Stimulated activated naive CD8-positive, alpha-beta T cell treated with anti-CD3 and anti-CD28 coated beads, Interleukin-15, Interleukin-2, amounts not matched to agents 100 ng/mL and 50 ng/mL, for 24 hours (primary cell): ENCODE data around the gene TMEM187.

Experiments
- H3K27ac Mint-ChIP-seq: one replicate; pipeline ENCODE4 v1.8.0; 2021; ENCODE audit warnings: mild to moderate bottlenecking, mixed read lengths
- H3K27me3 Mint-ChIP-seq: one replicate; pipeline ENCODE4 v1.8.0; 2021; ENCODE audit warnings: mixed read lengths
- H3K36me3 Mint-ChIP-seq: one replicate; pipeline ENCODE4 v1.8.0; 2021; ENCODE audit warnings: low read depth, mixed read lengths
- H3K4me1 Mint-ChIP-seq: one replicate; pipeline ENCODE4 v1.8.0; 2021; ENCODE audit warnings: low read depth, mixed read lengths
- H3K4me3 Mint-ChIP-seq: one replicate; pipeline ENCODE4 v1.8.0; 2021; ENCODE audit warnings: mild to moderate bottlenecking, mixed read lengths
- H3K9me3 Mint-ChIP-seq: one replicate; pipeline ENCODE4 v1.8.0; 2021; ENCODE audit warnings: mixed read lengths

The TMEM187 gene

DNA sequence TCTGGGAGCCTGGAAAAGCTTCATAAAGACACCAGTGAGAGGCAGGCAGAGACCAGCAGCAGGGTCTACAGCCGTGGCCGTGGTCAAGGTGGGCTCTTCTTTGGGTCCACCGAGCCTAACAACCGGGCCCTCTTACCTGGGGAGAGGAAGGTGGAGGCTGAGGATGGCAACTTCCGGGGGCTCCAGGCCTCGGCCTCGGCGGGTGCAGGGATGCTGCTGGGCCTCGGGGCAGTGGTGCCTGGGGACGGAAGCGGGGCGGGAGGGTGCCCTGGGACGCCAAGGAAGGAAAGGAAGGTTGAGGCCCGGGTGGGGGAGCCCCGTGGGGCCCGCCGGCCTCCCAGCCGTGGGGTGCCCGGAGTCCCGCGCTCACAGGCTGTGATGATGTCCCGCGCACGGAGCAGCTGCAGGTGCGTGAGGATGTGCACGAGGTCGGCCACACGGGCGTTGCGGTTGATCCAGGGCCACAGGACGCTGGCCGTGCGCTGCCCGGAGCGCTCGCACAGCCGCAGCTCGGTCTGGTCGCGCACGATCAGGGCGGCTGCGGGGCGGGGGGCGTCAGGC is 46.6 kb downstream of the TMEM187 start:
- Mint-ChIP-seq H3K27me3 (no peaks in the 10 kb centered on the region), H3K36me3 (peaks cover 12% of the 10 kb centered on the region), H3K9me3 (no peaks in the 10 kb centered on the region), H3K27ac (peak overlapping the region; percentile 94), H3K4me1 (peaks cover 34% of the 10 kb centered on the region), H3K4me3 (peak overlapping the region; percentile 87)

DNA sequence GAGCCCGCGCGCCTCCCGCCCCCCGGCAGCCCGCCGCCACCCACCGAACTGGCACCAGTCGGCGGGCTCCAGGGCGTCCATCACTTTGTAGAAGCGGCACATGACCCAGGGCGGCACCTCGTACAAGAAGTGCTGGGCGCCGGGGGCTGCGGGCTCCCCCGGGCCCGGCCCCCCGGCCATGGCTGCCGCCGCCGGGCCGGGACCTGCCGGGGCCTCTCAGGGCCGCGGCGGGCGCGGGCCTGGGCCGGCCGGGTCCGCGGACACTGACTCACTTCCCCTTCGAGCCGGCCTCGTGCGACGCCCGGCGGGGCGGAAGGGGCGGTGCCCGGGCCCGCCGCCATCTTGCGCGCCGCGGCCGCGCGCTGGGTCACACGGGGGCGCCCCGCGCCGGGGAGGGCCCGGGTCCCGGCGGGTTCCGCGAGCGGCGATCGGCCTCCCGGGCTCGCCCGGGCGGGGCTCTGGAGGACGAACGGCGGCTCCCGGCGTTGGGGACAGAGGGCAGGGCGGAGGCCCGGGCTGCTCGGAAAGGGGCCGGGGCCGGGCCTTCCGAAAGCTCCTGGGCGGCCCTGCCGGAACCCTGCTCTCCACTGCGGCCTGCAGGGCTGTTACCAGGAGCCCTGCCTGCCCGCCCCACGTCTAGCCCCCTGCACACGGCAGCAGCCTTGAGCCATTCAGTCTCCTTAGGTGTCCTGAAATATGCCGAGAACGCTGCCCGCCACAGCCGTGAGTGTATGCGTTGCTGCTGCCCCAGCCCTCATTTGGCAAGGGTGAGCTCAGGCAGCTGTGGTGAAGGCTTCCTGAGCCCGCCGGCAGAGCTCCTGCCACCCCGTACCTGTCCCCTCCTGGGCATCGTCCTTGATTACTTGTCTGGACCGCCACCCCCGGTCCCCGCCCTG is 47.3 kb downstream of the TMEM187 start, which contains the start of gene IRAK1:
Gene IRAK1 (minus strand): TSS at position 270 of the 896 bp plus-strand sequence. CDS start 90 bp downstream, at position 180.
- H3K9me3 Mint-ChIP-seq, result no peaks in the 10 kb centered on the region
- peak within 1 kb of the TSS; percentile 95 for H3K27ac Mint-ChIP-seq
- peak within 1 kb of the TSS; percentile 92 for H3K4me3 Mint-ChIP-seq
- H3K27me3 Mint-ChIP-seq, result no peaks in the 10 kb centered on the region
- peaks cover 30% of the 10 kb centered on the region for H3K4me1 Mint-ChIP-seq
- peaks cover 12% of the 10 kb centered on the region for H3K36me3 Mint-ChIP-seq

DNA sequence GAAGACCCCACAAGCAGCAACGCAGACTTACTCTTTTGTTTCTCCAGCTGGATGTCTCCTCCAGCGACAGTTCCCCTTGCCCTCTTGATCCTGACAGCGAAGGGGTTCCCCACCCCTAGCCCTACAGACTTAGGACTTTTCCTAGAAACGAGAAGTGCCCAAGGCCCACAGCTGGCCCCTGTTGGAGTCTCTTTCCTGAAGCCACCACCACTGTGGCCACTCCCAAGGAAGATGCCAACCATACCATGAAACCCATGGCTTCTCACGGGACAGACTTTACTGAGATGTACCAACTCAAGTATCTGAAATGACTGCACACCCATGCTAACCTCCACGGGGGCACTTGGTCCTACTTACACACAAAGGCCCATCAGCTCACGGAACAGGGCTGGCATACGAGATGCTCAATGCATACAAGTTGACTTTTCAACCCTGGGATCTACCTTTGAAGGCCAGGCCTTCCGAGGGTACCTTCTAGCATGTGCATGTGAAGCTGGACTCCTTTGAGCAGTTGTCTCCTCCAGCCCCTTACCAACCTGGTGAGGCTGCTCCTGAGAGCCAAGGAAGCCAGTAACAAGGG is 48.1 kb downstream of the TMEM187 start:
- H3K27me3 Mint-ChIP-seq, result no peaks in the 10 kb centered on the region
- no peaks in the 10 kb centered on the region for H3K9me3 Mint-ChIP-seq
- peak overlapping the region; percentile 95 for H3K27ac Mint-ChIP-seq
- H3K4me1 Mint-ChIP-seq, result peaks cover 25% of the 10 kb centered on the region
- H3K4me3 Mint-ChIP-seq, result peak overlapping the region; percentile 92
- H3K36me3 Mint-ChIP-seq, result peaks cover 5% of the 10 kb centered on the region

DNA sequence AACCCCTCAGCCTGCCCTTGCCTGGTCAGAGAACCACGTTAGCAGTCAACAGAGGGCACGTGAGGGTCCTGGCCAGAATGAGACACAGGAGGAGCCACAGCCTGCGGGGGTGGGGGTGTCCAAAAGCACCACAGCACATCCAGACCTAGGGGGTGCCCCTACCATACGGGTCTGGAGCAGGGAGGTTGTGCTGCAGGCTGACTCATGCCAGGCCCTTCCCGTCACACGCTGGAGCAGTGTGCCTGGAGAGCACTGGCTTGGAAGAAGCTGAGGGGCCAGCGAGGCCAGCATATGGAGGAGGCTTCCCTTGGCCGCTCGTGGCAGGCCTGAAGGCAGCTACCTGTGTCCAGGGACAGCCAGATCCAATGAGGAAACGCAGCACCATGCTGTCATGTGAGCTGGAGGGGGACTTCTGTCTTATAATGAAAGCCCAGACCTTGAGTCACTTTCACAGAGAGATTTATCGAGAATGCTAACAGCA is 48.6 kb downstream of the TMEM187 start:
- H3K27me3 Mint-ChIP-seq, result no peaks in the 10 kb centered on the region
- H3K36me3 Mint-ChIP-seq, result no peaks in the 10 kb centered on the region
- peak overlapping the region; percentile 95 for H3K27ac Mint-ChIP-seq
- H3K4me3 Mint-ChIP-seq, result peak overlapping the region; percentile 92
- H3K4me1 Mint-ChIP-seq, result peaks cover 21% of the 10 kb centered on the region
- H3K9me3 Mint-ChIP-seq, result no peaks in the 10 kb centered on the region

DNA sequence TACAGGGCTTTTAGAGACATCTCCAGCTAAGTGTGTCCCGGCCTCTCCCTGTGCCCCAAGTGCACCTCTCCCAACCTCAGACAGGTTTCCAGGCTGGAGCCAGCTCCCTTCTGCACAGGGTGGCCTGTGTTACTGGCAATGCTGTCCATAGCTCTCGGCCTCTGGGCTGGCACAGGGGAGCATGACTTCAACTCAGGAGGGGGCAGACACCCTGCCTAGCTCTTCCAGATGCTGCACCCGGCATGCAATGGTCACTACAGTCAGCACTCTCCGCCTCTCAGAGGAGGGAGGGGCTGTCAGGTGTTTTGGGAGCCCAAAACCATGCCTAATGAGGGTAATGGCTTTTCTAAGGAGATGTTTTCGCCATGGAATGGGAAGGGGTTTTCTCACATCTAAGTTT is 49.6 kb downstream of the TMEM187 start:
- Mint-ChIP-seq H3K4me1 (peaks cover 21% of the 10 kb centered on the region), H3K9me3 (no peaks in the 10 kb centered on the region), H3K27ac (no peak overlapping the region), H3K36me3 (no peaks in the 10 kb centered on the region), H3K27me3 (no peaks in the 10 kb centered on the region), H3K4me3 (no peak overlapping the region)

DNA sequence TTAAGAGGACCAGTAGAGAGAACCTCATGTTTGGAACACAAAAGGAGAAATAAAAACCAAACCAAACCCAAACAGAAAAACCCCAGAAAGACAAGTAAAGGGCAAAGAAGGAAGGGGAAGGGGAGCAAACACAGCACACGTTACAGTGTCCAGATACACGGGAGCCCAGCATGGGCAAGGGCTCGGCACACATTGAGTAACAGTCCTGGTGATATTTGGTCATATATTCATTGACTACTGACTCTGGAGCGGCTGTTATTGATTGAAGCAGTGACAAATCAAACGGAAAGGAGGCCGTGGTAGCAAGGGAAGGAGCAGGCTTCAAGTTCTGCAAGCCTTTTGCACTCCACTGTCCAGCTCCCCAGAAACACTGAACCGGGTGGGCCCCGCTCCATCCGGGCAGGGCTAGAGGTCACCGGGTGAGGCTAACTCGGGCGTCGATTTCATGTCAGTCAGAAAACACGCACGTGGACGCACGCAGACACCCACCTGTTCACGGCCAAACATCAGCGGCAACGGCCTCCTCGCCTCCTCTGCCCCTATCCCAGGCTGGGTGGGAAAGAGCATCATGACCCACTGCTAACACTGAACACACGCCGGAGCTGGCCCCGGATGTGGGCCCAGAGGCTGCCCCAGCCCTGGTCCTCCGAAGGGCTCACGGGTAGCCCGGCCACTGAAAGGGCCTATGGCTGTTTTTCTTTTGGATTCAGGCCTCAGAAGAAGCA is 50.9 kb downstream of the TMEM187 start:
- peaks cover 10% of the 10 kb centered on the region for H3K36me3 Mint-ChIP-seq
- H3K27me3 Mint-ChIP-seq, result no peaks in the 10 kb centered on the region
- no peak overlapping the region for H3K4me3 Mint-ChIP-seq
- no peaks in the 10 kb centered on the region for H3K9me3 Mint-ChIP-seq
- H3K27ac Mint-ChIP-seq, result no peak overlapping the region
- H3K4me1 Mint-ChIP-seq, result peaks cover 15% of the 10 kb centered on the region

DNA sequence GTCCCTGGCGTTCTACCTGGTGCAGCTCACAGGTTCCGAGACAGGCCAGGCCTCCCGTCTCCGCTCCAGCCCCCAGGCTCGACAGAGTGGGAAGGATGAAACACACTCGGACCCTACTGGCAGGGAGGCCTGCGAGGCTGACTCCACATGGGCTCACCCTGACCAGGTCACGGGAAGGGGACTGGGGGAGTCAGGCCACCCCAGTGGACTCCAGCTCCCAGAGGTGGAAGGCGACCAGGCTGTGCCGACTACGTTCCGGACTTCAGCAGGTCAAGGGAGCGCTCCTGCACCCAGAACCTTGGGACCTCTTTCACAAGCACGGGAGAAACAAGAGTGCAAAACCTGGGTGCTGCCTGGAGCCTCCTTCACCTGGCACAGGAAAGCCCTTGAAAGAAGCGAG is 51.7 kb downstream of the TMEM187 start:
- Mint-ChIP-seq H3K27ac (no peak overlapping the region), H3K27me3 (no peaks in the 10 kb centered on the region), H3K4me1 (peaks cover 11% of the 10 kb centered on the region), H3K9me3 (no peaks in the 10 kb centered on the region), H3K36me3 (peaks cover 15% of the 10 kb centered on the region), H3K4me3 (no peak overlapping the region)

DNA sequence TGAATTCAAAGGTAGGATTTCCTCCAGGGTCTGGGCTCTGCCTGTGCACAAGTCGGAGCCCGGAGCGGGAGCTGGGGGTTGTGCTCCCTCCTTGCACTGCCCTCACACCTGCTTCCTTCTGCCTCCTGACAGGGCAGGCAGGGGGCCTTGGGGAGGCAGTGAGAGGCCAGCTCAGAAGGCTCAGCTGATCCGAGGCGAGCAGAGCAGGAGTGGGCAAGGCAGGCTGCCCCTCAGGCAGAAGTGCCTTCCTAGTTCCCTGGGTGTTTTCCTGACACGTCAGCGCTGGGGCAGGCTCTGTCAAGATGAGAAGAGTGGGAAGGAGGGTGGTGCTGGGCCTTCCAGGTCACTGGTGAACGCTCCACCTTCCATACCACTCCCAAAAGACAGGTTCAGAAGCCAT is 52.7 kb downstream of the TMEM187 start:
- H3K27ac Mint-ChIP-seq, result no peak overlapping the region
- peaks cover 15% of the 10 kb centered on the region for H3K36me3 Mint-ChIP-seq
- no peaks in the 10 kb centered on the region for H3K9me3 Mint-ChIP-seq
- H3K4me3 Mint-ChIP-seq, result no peak overlapping the region
- no peaks in the 10 kb centered on the region for H3K27me3 Mint-ChIP-seq
- H3K4me1 Mint-ChIP-seq, result peaks cover 11% of the 10 kb centered on the region

DNA sequence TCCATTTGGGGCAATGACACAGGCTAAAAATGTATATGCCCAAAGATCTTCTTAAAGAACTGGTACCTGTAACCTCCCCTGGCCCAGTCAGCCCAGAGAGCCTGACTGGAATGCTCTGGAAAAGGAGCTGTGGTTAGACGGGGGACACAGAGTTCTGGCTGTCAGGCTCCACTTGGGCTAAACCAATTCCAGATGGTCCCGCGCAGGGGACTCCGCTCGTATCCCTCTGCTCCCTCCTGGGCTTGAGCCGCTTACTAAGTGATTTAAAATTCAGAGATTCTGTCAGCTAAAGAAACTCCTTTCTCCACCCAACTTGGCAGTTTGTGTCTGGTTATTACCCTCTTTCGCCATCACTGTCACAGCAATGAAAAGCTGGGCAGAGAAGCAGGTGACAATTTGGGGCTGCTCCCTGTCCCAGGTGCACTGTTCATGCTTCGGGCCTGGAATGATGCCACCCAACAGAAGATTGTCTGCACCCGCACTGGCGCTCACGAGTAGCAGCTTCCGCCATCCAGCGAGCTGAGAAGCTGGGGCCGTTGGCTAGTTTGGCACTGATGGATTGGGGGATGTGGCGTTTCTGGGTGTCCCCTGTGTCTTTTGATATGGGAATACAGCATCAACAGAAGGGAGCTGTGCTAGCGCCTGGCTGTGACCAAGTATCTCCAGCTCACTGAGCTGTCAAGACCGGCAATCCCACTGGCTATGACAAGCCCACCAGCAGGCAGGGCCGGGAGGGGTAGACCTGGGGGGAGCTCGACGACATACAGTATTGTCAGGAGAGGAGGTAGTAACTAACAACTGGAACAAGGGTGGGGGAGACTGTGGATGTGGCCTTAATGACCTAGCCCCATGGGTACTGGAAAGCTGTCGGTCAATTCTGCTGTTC is 53.8 kb downstream of the TMEM187 start:
- no peak overlapping the region for H3K27ac Mint-ChIP-seq
- H3K4me3 Mint-ChIP-seq, result no peak overlapping the region
- H3K27me3 Mint-ChIP-seq, result no peaks in the 10 kb centered on the region
- no peaks in the 10 kb centered on the region for H3K9me3 Mint-ChIP-seq
- H3K36me3 Mint-ChIP-seq, result peaks cover 15% of the 10 kb centered on the region
- peaks cover 5% of the 10 kb centered on the region for H3K4me1 Mint-ChIP-seq

DNA sequence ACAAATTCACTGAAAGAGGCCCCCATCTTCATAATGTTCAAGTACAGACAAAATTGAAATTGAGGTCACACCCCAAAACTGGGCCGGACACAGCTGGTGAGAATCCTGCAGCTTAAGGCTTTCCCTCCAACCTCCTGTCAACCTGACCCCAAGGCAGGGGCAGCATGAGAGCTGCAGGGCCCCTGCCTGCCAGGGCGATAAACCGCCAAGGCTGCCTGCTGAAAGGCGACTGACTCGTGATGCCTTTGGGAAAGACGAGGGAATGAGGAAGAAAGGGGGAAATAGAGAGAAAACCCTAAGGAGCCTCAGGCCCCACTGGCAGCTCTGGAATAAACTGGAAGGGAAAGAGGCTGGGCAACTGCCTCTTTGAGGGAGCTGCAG is 54.5 kb downstream of the TMEM187 start:
- Mint-ChIP-seq H3K36me3 (peaks cover 17% of the 10 kb centered on the region), H3K9me3 (no peaks in the 10 kb centered on the region), H3K27me3 (no peaks in the 10 kb centered on the region), H3K27ac (no peak overlapping the region), H3K4me1 (peaks cover 3% of the 10 kb centered on the region), H3K4me3 (no peak overlapping the region)

DNA sequence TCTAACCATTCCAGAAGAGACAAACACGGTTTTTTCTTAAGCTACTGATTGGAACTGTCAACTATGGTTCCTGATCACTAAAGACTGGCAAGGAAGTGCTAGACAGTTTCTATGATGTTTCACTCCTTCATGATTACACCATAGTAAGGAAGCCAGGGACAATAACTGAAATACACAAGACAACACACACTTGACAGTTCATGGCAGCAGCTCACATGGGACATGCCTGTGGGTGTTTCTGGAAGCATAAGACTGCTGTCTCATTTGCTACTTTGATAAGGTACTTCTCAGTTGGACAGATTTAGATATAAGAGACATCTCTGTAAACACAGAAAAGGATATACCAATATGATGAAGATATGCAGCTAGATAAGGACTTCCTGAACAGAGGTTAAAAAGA is 55.4 kb downstream of the TMEM187 start:
- Mint-ChIP-seq H3K36me3 (peaks cover 22% of the 10 kb centered on the region), H3K4me1 (peaks cover 2% of the 10 kb centered on the region), H3K27ac (no peak overlapping the region), H3K9me3 (no peaks in the 10 kb centered on the region), H3K4me3 (no peak overlapping the region), H3K27me3 (no peaks in the 10 kb centered on the region)

DNA sequence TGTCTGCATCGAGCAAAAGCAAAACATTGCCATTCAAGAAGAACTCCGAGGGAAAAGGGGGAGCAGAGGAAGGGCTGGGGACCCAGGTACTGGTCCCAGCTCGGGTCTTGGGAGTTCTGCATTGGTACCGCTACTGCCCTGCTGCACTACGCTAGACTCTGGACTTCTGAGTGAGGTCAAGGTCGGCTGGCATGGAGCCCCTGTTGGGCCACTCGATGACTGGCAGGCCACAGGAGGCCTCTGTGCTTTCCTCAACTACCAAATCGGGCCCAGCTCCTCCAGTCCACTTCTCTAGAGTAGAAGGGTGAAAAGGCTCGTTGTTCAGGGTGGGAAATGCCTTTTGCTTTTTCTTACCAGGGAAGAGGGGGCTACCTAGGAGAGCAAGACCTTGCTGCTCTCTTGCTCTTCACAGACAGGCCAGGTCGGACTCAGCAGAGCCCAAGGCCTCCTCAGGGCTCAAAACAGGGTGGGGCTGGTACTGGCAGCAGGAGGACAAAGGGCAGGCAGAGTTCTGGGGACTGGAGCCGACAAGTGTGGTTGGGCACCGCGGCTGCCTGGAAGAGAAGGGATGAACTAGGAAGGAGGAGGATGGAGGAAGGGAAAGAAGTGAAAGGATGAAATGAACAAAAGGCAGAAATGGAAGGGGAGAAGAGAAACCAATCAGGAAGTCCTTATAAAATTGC is 56.1 kb downstream of the TMEM187 start:
- H3K4me1 Mint-ChIP-seq, result no peaks in the 10 kb centered on the region
- H3K36me3 Mint-ChIP-seq, result peaks cover 22% of the 10 kb centered on the region
- H3K4me3 Mint-ChIP-seq, result no peak overlapping the region
- H3K27ac Mint-ChIP-seq, result no peak overlapping the region
- H3K27me3 Mint-ChIP-seq, result no peaks in the 10 kb centered on the region
- H3K9me3 Mint-ChIP-seq, result no peaks in the 10 kb centered on the region

DNA sequence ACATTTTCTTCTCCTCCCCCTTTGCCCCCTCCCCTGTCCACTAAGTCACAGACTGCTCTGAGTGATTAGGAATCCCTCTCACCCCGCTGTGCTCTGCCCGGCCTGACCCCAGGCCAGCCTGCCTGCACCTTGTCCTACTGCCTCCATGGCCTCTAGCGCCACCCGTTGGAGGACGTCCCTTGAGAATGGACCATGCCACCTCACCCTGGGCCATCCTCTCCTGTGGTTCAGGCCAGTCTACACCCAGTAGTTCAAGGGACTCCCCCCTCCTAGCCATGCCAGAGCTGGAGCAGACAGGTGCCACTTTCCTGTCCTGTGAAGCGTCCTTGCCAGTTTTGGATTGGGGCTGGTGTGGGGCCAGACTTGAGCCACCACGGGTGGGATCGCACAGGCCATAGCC is 56.9 kb downstream of the TMEM187 start:
- no peak overlapping the region for H3K27ac Mint-ChIP-seq
- H3K36me3 Mint-ChIP-seq, result peaks cover 22% of the 10 kb centered on the region
- H3K4me1 Mint-ChIP-seq, result no peaks in the 10 kb centered on the region
- H3K4me3 Mint-ChIP-seq, result no peak overlapping the region
- H3K9me3 Mint-ChIP-seq, result no peaks in the 10 kb centered on the region
- no peaks in the 10 kb centered on the region for H3K27me3 Mint-ChIP-seq
